ENCODE data around the gene TNNI3K. TPM values are rescaled to one million over a fixed set of nuclear protein-coding genes. Genes with fewer than 3 reads are reported as not detected.

Gene TNNI3K
- total and polyA plus RNA-seq, 2 of the 8 experiments (the other 6 are each of a cell fraction or from before 2014, with no cell fraction given) = 0.41 to 0.48 TPM

DNA sequence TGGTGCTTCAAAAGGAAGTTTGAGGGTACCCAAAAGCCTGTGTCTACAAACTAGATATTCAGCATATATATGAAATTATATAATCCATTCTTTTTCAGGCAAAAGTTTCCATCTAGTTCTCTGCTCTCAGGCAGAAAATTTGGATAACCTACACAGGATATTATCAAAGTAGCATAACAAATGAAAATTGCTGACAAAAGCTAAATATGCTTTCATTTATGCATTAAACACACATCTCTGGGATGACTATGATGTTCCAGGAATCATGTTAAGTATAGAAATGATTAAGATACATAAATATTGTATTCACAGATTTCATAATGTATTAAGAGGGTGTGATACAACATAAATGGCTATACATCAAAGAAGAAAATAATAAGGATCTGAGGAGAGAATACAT is 184.4 kb downstream of the TNNI3K start:
- no peaks in the 10 kb centered on the region for H3K9me3 ChIP-seq (ENCODE audit: insufficient read depth in 2 of 2, low read depth in 1 of 2, low read length in 1 of 2)
- H2BK12ac ChIP-seq (ENCODE audit: low read depth, low read length) = no peak overlapping the region
- H3K14ac ChIP-seq (ENCODE audit: insufficient read length) = no peak overlapping the region
- no peaks in the 10 kb centered on the region for H4K20me1 ChIP-seq (replicated peaks in 1 of 2; ENCODE audit: control insufficient read depth in 1 of 2, insufficient read depth in 2 of 2, low read length in 2 of 2)
- no peak overlapping the region for H3K4ac ChIP-seq (replicated peaks; ENCODE audit: insufficient read length, low read depth, low read length)
- no peaks in the 10 kb centered on the region for H3K79me1 ChIP-seq (ENCODE audit: low read depth, low read length)
- no peak overlapping the region for H2AK5ac ChIP-seq (ENCODE audit: low read depth, low read length)
- no peak overlapping the region for H2BK15ac ChIP-seq (ENCODE audit: low read length)
- ChIA-PET CTCF (ENCODE audit: partially characterized antibody) (interaction anchor here (0.8 kb wide), 1 partner anchor 50 kb away, joined by 4 read pairs; no protein-coding TSS in a partner anchor), POLR2A (ENCODE audit: partially characterized antibody) (no interaction called here)
- H2BK120ac ChIP-seq (replicated peaks; ENCODE audit: low read depth, low read length) = no peak overlapping the region
- no peaks in the 10 kb centered on the region for H3K36me3 ChIP-seq (ENCODE audit: control insufficient read depth in 2 of 4, insufficient read depth in 4 of 4, low read length in 3 of 4)
- no peaks in the 10 kb centered on the region for H3K27me3 ChIP-seq (replicated peaks in 1 of 4; ENCODE audit: control insufficient read depth in 3 of 4, extremely low read depth in 1 of 4, insufficient read depth in 3 of 4, low read length in 3 of 4)
- no peak overlapping the region for H3K4me3 ChIP-seq (ENCODE audit: extremely low read depth in 1 of 4, insufficient read depth in 2 of 4, low read depth in 3 of 4, low read length in 4 of 4)
- H2BK20ac ChIP-seq (ENCODE audit: low read length) = no peak overlapping the region
- H3K56ac ChIP-seq (replicated peaks; ENCODE audit: insufficient read length, low read depth, low read length) = no peak overlapping the region
- no peak overlapping the region for H3K23ac ChIP-seq (ENCODE audit: insufficient read length)
- no peak overlapping the region for H2BK5ac ChIP-seq (ENCODE audit: low read depth, low read length)
- H2AFZ ChIP-seq (ENCODE audit: low read length) = no peak overlapping the region
- no peak overlapping the region for H4K8ac ChIP-seq (ENCODE audit: extremely low read depth, insufficient read depth, low read length)
- DNase-seq (ENCODE audit: low read depth in 1 of 2, low spot score in 2 of 2) (no peak), FAIRE-seq (no peak)
- no peaks in the 10 kb centered on the region for H3K79me2 ChIP-seq (ENCODE audit: control insufficient read depth in 1 of 2, insufficient read depth in 2 of 2, low read length in 2 of 2)
- no peak overlapping the region for H3K4me2 ChIP-seq (ENCODE audit: insufficient read depth in 1 of 2, low read depth in 2 of 2, low read length in 2 of 2)
- H4K5ac ChIP-seq (ENCODE audit: insufficient read length, low read depth, low read length) = no peak overlapping the region
- no peak overlapping the region for H3K9ac ChIP-seq (replicated peaks in 1 of 4; ENCODE audit: extremely low read depth in 1 of 4, low read depth in 3 of 4, low read length in 3 of 4)
- no peak for TF ChIP-seq CHD2 (IDR thresholded peaks at IDR 0.05; ENCODE audit: low read length)
- H4K91ac ChIP-seq (replicated peaks; ENCODE audit: insufficient read length, low read length) = no peak overlapping the region
- no peaks in the 10 kb centered on the region; the same call in 1 of the 2 replicates for H3K23me2 ChIP-seq (ENCODE audit: low read depth, low read length)
- no peak overlapping the region for H3K18ac ChIP-seq (ENCODE audit: extremely low read depth, low read length)
- H3K4me1 ChIP-seq (replicated peaks in 1 of 4; ENCODE audit: control insufficient read depth in 3 of 4, insufficient read depth in 4 of 4, low read length in 3 of 4) = no peaks in the 10 kb centered on the region
- no peak overlapping the region for H3K27ac ChIP-seq (ENCODE audit: low read depth, low read length)

All from H1 (cell line).